CD4-positive, alpha-beta T cell treated with Interferon gamma for 1 hour (primary cell): Measurements from ENCODE around the gene USP30.
"Not testable (repeated sequence)": the region's sequence is repeated elsewhere in the genome, so short reads cannot be mapped to it uniquely, and the experiment has no call there.

ENCODE experiments used
- DNase-seq: peaks from one replicate; pipeline ENCODE4 v3.0.0-alpha.2; 2020

Gene USP30

GRCh38 chr12:109053382-109054123, 1.2 kb downstream of the USP30 start:
- no peak for DNase-seq

GRCh38 chr12:109054124-109054513, 1.7 kb downstream of the USP30 start:
- not testable (repeated sequence) for DNase-seq

GRCh38 chr12:109054520-109054919, 2.1 kb downstream of the USP30 start:
- DNase-seq: no peak

GRCh38 chr12:109056891-109057290, 4.5 kb downstream of the USP30 start:
- no peak for DNase-seq

GRCh38 chr12:109057376-109057775, 5.0 kb downstream of the USP30 start:
- no peak for DNase-seq

- no peak for DNase-seq
Measured at GRCh38 chr12:109058773-109059172, 6.4 kb downstream of the USP30 start.

- DNase-seq: no peak
Measured at GRCh38 chr12:109064143-109064542, 11.8 kb downstream of the USP30 start.

GRCh38 chr12:109065154-109065852, 12.9 kb downstream of the USP30 start:
- no peak for DNase-seq

- no peak for DNase-seq
Measured at GRCh38 chr12:109065853-109066193, 13.4 kb downstream of the USP30 start.

GRCh38 chr12:109069307-109070271, 17.2 kb downstream of the USP30 start:
- no peak for DNase-seq

GRCh38 chr12:109074866-109075265, 22.5 kb downstream of the USP30 start:
- no peak for DNase-seq

- no peak for DNase-seq
Measured at GRCh38 chr12:109082751-109083150, 30.4 kb downstream of the USP30 start.

- DNase-seq: no peak
Measured at GRCh38 chr12:109084425-109084824, 32.0 kb downstream of the USP30 start.

- no peak for DNase-seq
Measured at GRCh38 chr12:109085590-109085989, 33.2 kb downstream of the USP30 start.

- no peak for DNase-seq
Measured at GRCh38 chr12:109087250-109087649, 34.9 kb downstream of the USP30 start.

GRCh38 chr12:109088818-109089217, 36.4 kb downstream of the USP30 start:
- no peak for DNase-seq

GRCh38 chr12:109089683-109090082, 37.3 kb downstream of the USP30 start:
- no peak for DNase-seq

- DNase-seq: no peak
Measured at GRCh38 chr12:109092497-109093021, 40.2 kb downstream of the USP30 start.

- peak; percentile 95 for DNase-seq
Measured at GRCh38 chr12:109093022-109093918, 40.9 kb downstream of the USP30 start, which contains the start of gene ALKBH2. TSS of gene ALKBH2 (minus strand) at chr12:109093472. CDS start at chr12:109092786, 686 bp downstream.

GRCh38 chr12:109097140-109097434, 44.7 kb downstream of the USP30 start:
- DNase-seq: no peak

GRCh38 chr12:109097435-109098182, 45.2 kb downstream of the USP30 start, which contains the start of gene UNG:
TSS of gene UNG (plus strand) at chr12:109097597. CDS start at chr12:109097680, 83 bp downstream.
- DNase-seq: peak; percentile 94
